Fibroblast of villous mesenchyme (primary cell): ENCODE data around the gene CRACDL. TPM values are rescaled to one million over a fixed set of nuclear protein-coding genes. Genes with fewer than 3 reads are reported as not detected.

Source experiments
- DNase-seq: peaks from one replicate; pipeline ENCODE4 v3.0.0-alpha.2; 2010; ENCODE audit warnings: low read depth
- H3K4me3 ChIP-seq: 2 replicates; pipeline ENCODE4 v1.5.1; 2011; ENCODE audit warnings: low read depth, mild to moderate bottlenecking, low read length
- total RNA-seq: library from RNA; depleted of rRNA; stranded (reverse); fragments of >200 nt; gene quantifications from 2 replicates; pipeline ENCODE4 v1.2.3, GENCODE V29; 2012
- TF ChIP-seq, protein P1 (sequence below): IDR thresholded peaks from 2 replicates; pipeline ENCODE4 v1.5.1; 2012; ENCODE audit warnings: low read depth, mild to moderate bottlenecking, low read length; ENCODE audit not compliant: insufficient read depth

The CRACDL gene
- total RNA-seq, 1 donor = not detected

DNA sequence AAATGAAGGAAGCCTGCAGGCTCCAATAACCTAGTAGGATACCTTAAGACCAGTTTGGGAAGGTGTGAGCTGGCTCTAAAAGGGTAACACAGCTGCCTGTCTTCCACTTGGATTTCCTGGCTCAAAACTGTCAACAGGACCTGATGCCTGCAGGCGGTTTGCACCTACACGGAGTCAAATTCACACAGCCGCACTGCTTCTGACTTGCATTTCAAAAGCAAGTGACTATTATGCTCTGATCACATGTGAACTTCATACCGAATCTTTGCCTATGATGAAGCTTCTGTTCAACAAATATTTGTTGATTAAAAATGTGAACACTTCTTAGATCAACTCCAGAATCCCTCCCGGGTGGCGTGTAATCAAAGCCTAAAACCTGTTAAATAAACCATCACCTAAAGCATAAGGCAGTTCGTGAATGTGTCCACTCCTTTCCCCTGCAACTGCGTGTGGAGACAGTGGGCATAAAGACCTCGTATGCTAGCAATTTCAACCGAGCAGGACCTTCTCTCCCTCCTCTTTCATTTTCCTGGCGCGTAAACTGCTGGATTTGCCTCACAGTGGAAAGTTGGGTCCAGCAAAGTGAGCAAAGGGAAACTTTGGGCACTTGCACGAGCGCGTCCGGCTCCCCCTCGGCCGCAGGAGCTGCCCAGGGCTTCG lies 784 bp downstream of the CRACDL start:
- DNase-seq = no peak
- TF ChIP-seq, protein P1, sequence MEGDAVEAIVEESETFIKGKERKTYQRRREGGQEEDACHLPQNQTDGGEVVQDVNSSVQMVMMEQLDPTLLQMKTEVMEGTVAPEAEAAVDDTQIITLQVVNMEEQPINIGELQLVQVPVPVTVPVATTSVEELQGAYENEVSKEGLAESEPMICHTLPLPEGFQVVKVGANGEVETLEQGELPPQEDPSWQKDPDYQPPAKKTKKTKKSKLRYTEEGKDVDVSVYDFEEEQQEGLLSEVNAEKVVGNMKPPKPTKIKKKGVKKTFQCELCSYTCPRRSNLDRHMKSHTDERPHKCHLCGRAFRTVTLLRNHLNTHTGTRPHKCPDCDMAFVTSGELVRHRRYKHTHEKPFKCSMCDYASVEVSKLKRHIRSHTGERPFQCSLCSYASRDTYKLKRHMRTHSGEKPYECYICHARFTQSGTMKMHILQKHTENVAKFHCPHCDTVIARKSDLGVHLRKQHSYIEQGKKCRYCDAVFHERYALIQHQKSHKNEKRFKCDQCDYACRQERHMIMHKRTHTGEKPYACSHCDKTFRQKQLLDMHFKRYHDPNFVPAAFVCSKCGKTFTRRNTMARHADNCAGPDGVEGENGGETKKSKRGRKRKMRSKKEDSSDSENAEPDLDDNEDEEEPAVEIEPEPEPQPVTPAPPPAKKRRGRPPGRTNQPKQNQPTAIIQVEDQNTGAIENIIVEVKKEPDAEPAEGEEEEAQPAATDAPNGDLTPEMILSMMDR = no peak
- H3K4me3 ChIP-seq = no peak overlapping the region

DNA sequence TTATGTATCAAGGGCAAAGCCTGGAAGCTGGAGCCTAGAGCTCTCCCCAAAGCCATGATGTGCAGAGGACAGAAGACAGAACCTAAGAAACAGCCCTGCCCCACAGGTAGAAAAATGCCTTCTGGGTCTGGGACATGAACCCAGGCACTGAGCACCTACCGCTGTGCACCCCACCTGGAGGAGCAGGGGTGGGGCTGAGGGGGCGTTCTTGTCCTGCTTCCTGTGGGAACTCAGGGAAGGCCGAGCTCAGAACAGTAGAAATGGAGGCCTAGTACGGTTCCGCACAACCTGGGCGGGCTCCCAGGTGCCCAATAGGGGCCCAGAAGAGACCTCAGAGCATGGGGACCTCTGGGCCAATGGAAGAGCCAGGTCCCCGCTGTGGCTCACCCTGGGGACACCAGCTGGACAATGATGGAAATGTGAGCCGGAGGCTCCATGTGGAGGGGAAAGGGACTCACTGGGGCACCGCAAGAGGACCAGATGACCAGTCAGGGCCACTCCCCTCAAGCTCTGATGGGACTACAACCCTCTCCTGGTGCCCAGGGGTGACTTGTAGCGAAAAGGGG lies 3.2 kb downstream of the CRACDL start:
- no peak for DNase-seq
- no peak overlapping the region for H3K4me3 ChIP-seq
- TF ChIP-seq, protein P1 = no peak

DNA sequence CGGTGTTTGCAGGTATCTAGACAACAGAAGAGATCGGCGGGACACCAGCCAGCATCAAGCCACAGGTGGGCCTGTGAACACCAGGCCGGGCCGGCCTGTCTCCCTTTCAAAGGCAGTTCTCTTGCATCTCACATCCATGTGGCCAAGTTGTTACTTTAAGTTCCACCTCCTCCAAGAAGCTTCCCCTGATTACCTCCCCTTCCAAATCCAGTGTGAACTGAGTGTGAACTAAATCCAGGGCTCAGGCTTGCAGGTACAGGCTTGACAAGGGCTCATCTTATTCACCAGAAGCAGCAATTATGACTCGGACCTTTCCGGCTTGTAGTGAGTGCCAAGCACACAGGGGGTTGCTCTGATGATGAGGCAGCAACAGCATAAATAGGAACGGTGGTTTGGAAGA lies 3.9 kb downstream of the CRACDL start:
- TF ChIP-seq, protein P1 = no peak
- no peak overlapping the region for H3K4me3 ChIP-seq
- DNase-seq = no peak

DNA sequence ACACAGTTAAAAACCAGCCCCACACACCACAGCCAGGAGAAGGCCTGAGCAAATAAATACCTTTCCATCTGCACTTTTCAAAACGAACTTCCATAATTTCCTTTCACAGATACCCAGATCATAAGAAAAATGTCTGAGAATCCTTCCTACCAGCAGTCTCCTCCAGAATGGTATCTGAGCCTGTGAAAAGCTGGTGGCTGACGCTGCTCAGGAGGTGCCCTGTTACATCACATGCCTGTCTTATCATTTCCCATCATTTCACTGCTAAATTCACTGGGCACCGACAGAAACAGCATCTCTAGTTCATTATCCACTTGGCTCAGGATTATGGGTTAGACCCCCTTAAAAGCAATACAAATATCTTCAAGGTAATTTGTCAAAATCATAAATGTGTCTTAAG lies 4.4 kb downstream of the CRACDL start:
- DNase-seq = no peak

DNA sequence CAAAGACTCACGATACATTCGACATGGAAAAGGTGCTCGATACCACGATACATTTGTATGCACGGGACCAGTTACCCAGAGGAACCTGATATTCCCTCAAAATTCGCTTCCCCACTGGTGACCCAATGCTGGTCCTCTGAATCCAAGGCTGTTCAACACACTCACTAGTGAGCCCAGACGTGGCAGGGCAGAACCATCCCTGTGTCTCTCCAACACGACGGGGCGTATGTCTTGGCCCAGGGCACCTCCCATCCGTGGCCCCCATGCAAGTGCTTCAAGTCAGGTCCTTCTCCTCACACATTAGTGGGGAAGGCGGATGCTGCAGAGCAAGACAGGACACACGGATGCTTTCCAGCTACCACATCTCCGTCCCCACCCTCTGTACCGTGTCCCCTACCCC lies 6.1 kb downstream of the CRACDL start:
- TF ChIP-seq, protein P1 = no peak
- H3K4me3 ChIP-seq = no peak overlapping the region
- no peak for DNase-seq

More for the DNA sequence above, 4.4 kb downstream of the CRACDL start:
- no peak overlapping the region for H3K4me3 ChIP-seq
- TF ChIP-seq, protein P1 = no peak

DNA sequence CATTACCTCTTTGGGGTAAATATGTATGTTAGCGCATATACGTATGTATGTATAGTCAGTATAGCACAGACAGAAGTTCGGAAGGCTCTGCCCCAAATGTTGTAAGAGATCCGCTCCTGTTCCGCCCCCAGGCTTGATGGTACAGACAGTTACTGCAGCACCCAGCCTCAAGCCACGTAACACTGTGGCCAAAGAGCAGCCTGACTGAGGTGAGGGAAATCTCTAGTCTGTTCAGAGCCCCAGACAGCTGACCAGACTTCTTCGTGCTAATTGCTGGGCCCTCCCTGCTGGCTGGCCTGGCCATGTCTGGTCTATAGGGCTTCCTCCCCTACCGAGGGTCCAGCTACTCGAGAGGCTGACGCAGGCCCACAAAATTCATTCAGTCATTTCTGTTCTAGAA lies 7.8 kb downstream of the CRACDL start:
- TF ChIP-seq, protein P1 = no peak
- H3K4me3 ChIP-seq = no peak overlapping the region

More for the DNA sequence above, 7.8 kb downstream of the CRACDL start:
- no peak for DNase-seq
